ENCODE data around the gene USP13. TPM values are rescaled to one million over a fixed set of nuclear protein-coding genes. Genes with fewer than 3 reads are reported as not detected.

Gene USP13
- total RNA-seq, 1 experiment from 2014 or later, result 27.8 TPM

GRCh38 chr3:179720196-179720595 is 67.4 kb downstream of the USP13 start:
- no peaks in the 10 kb centered on the region for H3K9me3 ChIP-seq (ENCODE audit: control insufficient read depth, insufficient read depth, low read depth, low read length)
- in situ Hi-C loops (cut with HindIII; ENCODE audit: low pct_unique_long_range_greater_than_20kb, low sequenced_read_pairs), result no loop called here
- intact Hi-C loops (cut with micrococcal nuclease; ENCODE audit: unreplicated experiment), result no loop called here
- ATAC-seq (no peak), DNase-seq (ENCODE audit: low read depth, low spot score) (no peak)
- no peak overlapping the region for H3K4me3 ChIP-seq (ENCODE audit: low read depth in 2 of 2, low read length in 2 of 2)
- ChIA-PET POLR2A (no interaction called here), CTCF (no interaction called here)
- no peaks in the 10 kb centered on the region for H3K4me1 ChIP-seq (ENCODE audit: control insufficient read depth, insufficient read depth, low read length)
- BruUV-seq (replicated peaks), result no TSS peak
- TF ChIP-seq SIN3A (IDR thresholded peaks at IDR 0.05; ENCODE audit: borderline replicate concordance, insufficient read depth, low read depth, low read length) (no peak), TCF7L2 (IDR thresholded peaks at IDR 0.05; ENCODE audit: low read depth, low read length) (no peak), CTCF (IDR thresholded peaks at IDR 0.05) (no peak), POLR2AphosphoS5 (IDR thresholded peaks at IDR 0.05; ENCODE audit: low read depth, low read length) (no peak)
- TF ChIP-seq, protein P1, sequence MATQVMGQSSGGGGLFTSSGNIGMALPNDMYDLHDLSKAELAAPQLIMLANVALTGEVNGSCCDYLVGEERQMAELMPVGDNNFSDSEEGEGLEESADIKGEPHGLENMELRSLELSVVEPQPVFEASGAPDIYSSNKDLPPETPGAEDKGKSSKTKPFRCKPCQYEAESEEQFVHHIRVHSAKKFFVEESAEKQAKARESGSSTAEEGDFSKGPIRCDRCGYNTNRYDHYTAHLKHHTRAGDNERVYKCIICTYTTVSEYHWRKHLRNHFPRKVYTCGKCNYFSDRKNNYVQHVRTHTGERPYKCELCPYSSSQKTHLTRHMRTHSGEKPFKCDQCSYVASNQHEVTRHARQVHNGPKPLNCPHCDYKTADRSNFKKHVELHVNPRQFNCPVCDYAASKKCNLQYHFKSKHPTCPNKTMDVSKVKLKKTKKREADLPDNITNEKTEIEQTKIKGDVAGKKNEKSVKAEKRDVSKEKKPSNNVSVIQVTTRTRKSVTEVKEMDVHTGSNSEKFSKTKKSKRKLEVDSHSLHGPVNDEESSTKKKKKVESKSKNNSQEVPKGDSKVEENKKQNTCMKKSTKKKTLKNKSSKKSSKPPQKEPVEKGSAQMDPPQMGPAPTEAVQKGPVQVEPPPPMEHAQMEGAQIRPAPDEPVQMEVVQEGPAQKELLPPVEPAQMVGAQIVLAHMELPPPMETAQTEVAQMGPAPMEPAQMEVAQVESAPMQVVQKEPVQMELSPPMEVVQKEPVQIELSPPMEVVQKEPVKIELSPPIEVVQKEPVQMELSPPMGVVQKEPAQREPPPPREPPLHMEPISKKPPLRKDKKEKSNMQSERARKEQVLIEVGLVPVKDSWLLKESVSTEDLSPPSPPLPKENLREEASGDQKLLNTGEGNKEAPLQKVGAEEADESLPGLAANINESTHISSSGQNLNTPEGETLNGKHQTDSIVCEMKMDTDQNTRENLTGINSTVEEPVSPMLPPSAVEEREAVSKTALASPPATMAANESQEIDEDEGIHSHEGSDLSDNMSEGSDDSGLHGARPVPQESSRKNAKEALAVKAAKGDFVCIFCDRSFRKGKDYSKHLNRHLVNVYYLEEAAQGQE (IDR thresholded peaks at IDR 0.05; ENCODE audit: insufficient read depth in 1 of 2, low read depth in 2 of 2, low read length in 1 of 2), result no peak
- no peaks in the 10 kb centered on the region for H3K36me3 ChIP-seq (ENCODE audit: control insufficient read depth, insufficient read depth, low read length)
- no peaks in the 10 kb centered on the region for H3K27me3 ChIP-seq (ENCODE audit: control insufficient read depth, insufficient read depth, low read length)
- no peak overlapping the region for H3K27ac ChIP-seq (ENCODE audit: low read length)

- Histone ChIP-seq H3K4me1 (ENCODE audit: control insufficient read depth, insufficient read depth, low read length) (no peaks in the 10 kb centered on the region), H3K27me3 (ENCODE audit: control insufficient read depth, insufficient read depth, low read length) (no peaks in the 10 kb centered on the region), H3K27ac (ENCODE audit: low read length) (no peak overlapping the region), H3K9me3 (ENCODE audit: control insufficient read depth, insufficient read depth, low read depth, low read length) (no peaks in the 10 kb centered on the region), H3K36me3 (ENCODE audit: control insufficient read depth, insufficient read depth, low read length) (no peaks in the 10 kb centered on the region), H3K4me3 (ENCODE audit: low read depth in 2 of 2, low read length in 2 of 2) (no peak overlapping the region)
- BruUV-seq (replicated peaks), result no TSS peak
- TF ChIP-seq CTCF (IDR thresholded peaks at IDR 0.05), result no peak
- TF ChIP-seq SIN3A (IDR thresholded peaks at IDR 0.05; ENCODE audit: borderline replicate concordance, insufficient read depth, low read depth, low read length), result no peak
- no peak for TF ChIP-seq TCF7L2 (IDR thresholded peaks at IDR 0.05; ENCODE audit: low read depth, low read length)
- TF ChIP-seq, protein P1 (IDR thresholded peaks at IDR 0.05; ENCODE audit: insufficient read depth in 1 of 2, low read depth in 2 of 2, low read length in 1 of 2), result no peak
- TF ChIP-seq POLR2AphosphoS5 (IDR thresholded peaks at IDR 0.05; ENCODE audit: low read depth, low read length), result no peak
- no peak for DNase-seq (ENCODE audit: low read depth, low spot score)
- ATAC-seq, result no peak
- intact Hi-C loops (cut with micrococcal nuclease; ENCODE audit: unreplicated experiment) (no loop called here), in situ Hi-C loops (cut with HindIII; ENCODE audit: low pct_unique_long_range_greater_than_20kb, low sequenced_read_pairs) (no loop called here)
- ChIA-PET POLR2A (no interaction called here), CTCF (no interaction called here)
These were observed 70.8 kb downstream of the USP13 start for GRCh38 chr3:179723617-179724016.
